NCI-H446 (cell line): ENCODE results near the gene MAMDC2.

Experiments
- DNase-seq, 2 experiments: peaks; one replicate each; lab custom pipeline; 2025; lab: John Stamatoyannopoulos, UW

Gene MAMDC2, protein sequence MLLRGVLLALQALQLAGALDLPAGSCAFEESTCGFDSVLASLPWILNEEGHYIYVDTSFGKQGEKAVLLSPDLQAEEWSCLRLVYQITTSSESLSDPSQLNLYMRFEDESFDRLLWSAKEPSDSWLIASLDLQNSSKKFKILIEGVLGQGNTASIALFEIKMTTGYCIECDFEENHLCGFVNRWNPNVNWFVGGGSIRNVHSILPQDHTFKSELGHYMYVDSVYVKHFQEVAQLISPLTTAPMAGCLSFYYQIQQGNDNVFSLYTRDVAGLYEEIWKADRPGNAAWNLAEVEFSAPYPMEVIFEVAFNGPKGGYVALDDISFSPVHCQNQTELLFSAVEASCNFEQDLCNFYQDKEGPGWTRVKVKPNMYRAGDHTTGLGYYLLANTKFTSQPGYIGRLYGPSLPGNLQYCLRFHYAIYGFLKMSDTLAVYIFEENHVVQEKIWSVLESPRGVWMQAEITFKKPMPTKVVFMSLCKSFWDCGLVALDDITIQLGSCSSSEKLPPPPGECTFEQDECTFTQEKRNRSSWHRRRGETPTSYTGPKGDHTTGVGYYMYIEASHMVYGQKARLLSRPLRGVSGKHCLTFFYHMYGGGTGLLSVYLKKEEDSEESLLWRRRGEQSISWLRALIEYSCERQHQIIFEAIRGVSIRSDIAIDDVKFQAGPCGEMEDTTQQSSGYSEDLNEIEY

DNA sequence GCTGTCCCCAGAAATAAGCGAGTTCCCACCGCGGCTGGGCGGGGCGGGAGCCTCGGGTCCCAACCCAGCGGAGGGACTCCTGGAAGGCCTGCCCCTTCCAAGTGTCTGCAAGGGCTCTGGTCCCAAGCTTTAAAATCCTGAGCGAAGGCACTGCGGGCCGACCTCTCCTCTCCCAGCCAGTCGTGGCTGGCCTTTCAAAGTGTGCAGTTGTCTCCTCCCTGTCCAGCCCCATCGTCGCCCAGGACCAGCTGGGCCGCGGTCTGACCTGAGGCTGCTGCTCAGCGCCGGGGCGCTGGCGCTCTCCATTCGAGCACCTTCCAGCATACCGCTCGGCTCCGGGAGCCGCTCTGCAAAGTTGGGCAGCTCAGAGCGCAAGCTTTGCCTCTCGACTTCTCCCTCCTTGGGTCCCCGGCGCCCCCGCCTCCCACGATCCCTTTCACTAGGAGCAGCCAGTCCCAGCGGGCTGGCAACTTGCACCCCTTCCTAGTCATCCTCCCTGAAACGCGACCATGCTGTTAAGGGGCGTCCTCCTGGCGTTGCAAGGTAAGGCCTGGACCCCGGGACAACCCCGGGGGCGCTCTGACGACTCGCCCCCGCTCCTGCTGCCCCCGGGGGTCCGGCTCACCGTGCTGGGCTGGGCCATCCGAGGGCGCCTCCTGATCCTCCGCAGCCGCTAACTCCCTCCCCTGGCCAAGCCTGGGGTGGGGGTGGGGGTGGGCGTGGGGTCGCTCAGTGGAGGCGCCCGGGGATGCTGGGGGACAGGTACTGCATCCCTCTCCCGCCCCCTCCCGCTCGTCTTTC, at the start of gene MAMDC2:
TSS of gene MAMDC2 (plus strand) at position 160 of the 801 bp plus-strand sequence. CDS start at position 510, 350 bp downstream.
- DNase-seq = no peak

DNA sequence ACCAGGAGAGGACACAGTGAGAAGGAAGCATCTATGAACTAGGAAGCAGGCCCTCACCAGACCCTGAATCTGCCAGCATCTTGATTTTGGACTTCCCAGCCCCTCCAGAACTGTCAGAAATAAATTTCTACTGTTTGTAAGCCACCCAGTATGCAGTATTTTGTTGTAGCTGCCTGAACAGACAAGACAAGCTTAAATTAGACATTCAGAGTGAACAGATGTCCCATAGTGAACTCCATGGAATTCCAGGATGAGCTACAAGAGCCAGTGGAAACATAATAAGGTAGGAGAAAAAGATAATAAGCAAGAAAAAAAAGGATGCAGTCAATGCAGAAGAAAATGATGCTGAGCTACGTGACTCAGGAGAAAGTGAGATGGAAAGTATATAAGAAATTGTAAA, 47.8 kb upstream of the MAMDC2 start:
- no peak for DNase-seq

DNA sequence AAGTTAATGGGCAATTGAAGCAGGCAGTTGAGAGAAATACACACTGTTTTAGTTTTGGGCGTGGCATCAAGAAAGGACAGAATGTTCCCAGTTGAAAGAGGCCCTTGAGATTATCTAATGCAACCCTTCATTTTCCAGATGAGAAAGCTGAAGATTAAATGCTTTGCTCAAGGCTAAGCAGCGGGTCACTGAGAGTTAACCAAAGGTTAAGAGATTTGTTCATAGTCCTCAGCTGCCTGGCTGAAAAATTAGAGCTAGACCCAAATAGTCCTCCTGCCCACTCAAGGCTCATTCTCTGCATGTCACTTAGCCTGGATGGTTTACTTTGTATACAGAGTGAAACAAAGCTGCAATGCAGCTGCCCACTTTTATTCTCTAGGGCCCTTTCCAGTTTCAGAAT, 46.7 kb upstream of the MAMDC2 start:
- DNase-seq = no peak

DNA sequence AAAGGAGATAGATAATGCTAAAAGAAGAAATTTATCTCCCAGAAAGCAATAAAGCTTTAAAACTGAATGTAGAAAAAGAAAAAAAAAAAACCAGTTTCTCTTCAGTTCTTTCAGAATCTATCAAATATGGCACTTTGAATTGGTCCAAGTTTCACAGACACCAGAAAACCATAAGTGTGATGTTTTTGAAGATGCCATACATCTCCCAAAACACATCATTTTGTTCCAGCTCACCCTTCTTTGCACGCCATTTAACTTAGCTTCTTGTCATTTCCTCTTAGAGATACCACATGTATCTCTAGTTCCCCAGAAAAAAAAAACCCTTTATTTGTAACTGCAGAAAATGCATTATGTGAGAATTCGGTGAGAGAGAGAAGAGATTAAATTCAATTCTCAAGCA, 46.1 kb upstream of the MAMDC2 start:
- no peak for DNase-seq

DNA sequence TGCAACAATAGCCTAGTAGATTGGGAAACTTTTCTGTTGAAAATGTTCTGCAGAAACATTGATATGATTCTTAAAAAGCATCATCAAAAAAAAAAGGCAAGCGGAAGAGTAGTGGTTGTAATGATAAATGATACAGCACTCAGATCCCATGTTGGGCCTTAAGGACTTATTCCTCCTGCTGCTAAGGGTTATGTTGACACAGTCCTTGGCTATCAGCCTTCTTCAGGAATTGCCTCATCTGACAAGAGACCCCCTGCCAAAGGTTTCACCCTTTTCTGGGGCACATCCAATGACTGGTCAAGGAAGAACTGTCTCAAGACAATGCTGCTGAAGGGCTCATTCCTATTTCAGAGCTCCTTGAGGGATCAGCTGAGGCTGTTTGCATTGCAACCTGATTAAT, 44.3 kb upstream of the MAMDC2 start:
- no peak for DNase-seq

DNA sequence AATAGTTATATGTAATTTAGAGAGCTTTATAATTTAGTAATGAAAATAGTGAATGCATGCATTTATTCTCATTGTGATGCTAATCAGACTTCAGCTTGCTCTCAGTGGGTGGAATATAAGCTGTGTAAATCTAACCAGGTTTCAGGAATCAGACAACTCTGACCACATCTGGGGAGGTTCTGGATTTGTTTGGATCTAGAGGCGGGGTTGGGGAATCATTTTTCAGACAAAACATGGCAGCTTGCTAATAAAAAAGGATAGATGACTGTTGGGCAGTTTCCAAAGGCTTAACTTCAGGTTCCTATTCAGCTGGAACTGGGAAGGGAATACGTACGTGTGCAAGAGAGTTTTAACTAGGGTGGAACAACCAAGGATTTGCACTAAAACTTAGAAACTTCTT, 43.2 kb upstream of the MAMDC2 start:
- DNase-seq = no peak

DNA sequence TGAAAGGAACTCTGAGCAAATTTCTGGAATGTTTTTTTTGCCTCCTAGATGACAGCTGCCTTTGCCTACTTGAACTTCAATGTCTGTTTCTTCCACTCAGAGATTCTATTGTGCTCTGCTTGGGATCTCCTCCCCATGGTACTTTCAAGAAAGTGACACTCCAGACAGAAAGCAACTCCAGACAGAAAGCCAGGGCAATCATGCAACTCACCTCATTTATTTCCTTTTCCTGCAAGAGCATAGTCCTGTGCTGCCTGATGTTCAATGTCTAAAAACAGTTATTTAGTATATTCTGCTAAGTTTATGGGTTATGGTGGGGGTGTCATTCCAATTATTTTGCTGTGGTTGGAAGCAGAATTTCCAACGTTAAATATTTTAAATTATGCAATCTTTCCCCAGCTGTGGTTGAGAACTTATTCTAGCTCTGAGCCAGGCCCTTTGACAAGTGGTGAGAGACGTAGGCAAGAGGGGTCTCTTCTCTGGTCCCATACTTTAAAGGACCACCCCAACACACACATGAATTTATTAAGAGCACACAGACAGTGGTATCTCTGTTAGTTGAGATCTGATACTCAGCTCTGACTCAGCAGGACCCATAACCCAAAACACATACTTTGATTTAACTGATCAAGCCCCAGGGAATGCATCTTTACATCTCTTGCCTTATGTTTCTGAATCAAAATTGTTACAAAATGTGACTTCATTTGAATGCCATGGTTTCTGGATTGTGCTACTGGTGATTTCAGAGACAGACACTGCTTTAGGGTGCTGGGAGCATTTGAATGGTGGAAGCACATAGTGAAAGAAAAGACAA, 39.5 kb upstream of the MAMDC2 start:
- no peak for DNase-seq

DNA sequence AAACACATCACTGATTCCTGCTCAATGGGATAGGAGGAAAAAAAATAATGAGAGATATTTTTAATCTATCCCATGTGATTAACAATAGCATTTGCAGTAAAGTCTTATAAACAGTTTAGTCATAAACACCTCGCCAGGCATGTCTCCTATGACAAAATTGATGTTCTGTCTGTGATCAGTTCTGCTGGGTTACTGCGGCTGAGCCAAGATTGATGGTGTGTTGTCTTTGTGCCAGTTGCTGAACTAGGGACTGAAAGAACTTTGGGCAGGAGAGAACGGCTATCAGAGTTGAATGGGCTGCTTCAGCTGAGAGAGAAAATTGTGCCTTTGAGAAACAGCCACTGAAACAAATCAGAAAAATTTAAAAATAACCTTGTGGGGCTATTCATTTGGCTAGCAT, 37.3 kb upstream of the MAMDC2 start:
- no peak for DNase-seq

DNA sequence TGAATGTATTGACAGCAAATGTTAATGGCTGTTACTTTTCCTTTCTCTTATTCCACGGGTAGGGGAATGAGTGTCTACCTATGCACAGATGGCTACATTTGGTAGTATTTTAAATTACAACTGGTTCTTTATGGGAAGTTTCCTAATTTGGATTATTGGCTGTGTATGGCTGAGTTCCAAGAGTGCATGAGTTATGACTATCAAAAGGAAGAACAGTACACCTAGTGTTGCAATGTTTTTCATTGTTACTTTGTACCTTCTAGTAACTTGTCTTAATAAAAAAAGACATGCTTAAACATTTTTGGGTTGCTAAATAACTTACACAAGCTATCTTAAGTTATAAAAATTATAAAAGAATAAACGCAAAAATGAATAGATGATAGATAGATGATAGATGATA, 35.8 kb upstream of the MAMDC2 start:
- no peak for DNase-seq

DNA sequence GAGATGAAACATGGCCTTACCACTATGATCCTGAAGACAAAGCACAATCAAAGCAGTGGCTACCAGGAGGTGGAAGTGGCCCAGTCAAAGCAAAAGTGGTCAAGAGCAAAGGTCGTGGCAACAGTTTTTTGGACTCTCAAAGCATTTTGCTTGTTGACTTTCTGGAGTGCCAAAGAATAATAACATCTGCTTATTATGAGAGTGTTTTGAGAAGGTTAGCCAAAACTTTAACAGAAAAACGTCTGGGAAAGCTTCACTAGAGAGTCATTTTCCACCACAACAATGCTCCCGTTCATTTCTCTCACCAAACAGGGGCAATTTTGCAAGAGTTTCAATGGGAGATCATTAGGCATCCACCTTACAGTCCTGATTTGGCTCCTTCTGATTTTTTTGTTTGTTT, 33.6 kb upstream of the MAMDC2 start:
- DNase-seq = no peak

DNA sequence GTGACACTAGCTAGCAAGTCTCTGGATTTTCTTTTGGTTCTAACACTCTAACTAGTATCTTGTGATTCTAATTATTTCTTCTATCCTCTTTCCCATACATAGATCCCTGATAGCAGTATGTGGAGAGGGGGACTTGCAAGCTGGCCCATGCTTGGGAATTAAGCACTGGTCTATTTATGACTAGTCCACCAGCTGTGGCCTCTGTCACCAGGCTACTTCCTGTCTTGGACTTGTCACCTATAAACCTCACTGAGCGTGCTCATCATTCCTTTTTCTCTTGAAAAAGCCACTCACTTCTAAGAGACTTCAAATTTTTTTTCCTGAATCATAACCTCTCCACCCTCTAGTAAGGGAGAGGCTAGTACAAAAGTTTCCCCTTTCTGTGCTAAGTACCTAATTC, 32.3 kb upstream of the MAMDC2 start:
- no peak for DNase-seq

DNA sequence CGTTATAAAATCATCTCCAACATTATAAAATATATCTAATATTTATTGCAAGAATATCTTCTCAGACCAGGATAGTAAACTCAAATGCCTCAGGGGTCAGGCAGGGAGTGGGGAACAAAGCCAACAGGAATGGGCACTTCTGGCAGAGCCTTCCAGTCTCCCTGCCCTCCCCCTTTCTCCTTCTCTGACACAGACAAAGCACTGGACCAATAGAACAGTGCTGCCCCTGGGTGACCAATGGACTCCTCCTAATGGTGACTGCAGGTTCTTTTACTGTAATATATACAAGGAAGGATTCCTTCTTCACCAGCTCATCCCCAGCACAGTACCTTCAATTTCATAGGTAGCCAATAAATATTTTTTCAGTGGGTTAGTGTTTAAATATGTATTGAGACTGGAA, 31.1 kb upstream of the MAMDC2 start:
- no peak for DNase-seq

DNA sequence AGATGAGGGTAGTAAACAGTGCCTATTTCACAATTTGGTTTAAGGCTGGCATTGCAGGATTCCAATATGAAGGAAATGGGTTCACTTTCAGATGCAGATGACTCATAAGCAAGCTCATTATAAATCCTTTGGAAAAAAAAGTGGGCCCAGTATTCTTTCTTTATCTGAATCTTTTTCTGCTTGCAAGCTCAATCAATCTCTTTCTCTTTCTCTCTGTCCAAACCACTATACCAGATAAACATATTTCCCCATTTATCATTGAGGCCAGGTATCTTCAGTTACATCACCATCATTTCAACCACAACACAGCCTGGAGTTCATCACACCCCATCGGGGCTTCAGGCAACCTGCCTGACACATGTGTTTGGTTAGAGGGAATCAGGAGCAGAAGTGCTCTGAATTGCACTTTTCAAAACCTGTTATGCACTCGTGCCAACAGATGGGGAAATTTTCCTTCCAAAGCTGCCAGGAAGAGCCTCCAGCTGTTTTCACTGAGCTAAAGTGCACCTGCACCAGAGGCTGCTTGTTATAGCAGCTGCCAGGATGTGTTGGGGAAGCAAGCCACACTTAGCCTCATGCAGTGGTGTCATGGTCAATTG, 30.0 kb upstream of the MAMDC2 start:
- no peak for DNase-seq

DNA sequence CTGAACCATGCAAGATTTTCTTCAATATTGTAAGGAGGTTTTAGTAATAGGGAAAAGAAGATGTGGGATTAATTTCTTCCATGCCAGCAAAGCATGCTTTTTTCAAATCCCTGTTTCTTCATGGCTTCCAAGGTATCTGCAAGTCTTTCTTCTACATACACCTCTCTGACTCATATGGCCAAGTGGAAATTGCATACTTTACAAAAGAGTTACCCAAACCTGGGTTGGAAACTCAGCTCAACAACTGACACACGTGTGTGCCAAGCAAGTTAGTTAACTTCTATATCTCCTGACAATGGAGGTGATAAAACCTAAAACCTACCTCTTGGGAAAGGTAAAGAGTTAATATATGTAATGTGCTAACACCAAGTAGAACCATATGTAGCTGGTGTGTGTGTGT, 28.5 kb upstream of the MAMDC2 start:
- DNase-seq = no peak

DNA sequence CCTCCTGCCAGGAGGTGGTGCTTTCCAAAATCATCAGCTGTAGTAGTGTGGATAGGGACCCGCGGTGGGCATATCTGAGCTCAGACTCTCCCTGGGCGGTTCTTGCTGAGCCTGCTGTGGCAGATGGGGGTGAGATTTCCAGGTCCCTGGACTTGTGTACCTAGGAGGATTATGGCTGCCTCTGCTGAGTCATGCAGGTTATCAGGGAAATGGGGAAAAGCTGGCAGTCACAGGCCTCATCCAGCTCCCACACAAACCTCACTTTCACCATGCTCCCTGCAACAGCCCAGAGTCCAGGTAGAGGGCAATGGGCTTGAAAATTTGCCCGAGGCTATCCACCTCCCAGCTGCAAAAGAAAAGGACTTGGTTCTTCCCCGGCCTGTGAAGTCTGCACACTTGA, 23.4 kb upstream of the MAMDC2 start:
- DNase-seq = no peak

DNA sequence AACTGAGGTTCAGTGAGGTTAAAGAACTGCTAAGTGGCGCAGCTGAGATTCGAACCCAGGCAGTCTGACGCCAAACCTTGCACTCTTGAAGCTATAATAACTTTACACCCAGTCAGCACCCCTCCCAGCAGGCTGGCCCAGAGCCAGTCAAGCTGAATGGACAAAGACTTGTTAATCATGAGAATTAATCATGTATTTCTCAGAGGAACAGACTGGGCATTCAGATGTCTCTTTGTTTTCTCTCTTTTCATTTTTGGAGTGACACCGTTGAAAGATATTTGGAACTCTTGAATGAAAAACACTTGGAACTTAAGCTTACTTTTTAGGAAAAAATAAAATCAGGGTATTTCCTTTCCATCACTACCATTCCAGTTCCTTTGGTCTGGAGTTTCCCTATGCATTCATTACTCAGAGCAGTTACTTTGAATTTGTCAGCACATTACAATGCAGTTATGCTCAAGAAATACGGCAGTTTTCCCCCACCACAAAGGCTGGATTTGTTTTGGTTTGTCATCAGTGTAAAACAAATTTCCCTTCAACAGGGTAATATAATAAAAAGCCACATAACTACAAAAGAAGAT, 22.6 kb upstream of the MAMDC2 start:
- peak; percentile 1 to 29 for DNase-seq

DNA sequence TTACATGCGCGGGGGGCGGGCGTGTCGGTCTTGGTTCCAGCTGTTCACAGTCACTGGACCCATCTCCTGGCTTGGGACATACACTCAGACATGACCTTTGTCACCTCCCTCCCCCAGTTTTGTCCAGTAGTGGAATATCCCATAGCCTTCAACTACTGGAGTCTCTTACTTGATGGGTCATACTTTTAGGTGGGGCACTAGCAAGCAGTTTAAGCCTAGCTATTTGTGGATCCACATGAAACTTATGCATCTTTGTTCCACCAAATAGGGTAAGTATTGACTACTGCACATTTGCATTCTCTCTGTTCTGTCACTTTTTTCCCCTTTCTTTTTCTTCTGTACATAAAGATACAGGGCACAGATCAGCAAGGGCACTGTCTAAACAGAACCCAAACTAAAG, 15.4 kb upstream of the MAMDC2 start:
- no peak for DNase-seq

DNA sequence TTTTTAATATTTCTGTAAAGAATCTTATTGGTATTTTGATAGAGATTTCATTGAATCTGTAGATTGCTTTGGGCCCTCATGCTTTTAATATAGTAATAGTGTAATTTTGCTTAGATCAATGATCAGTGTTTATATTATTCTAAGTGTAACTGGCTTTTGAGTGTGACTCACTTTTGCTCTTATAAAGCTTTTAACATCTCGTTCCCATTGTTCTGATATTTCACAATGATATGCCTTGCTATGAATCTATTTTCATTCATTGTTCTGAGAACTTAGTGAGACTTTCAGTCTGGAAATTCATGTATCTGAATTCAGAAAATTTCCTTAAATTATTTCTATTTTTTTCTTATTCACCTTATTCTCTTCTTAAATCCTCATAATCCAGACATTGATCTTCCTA, 13.5 kb upstream of the MAMDC2 start:
- no peak for DNase-seq

DNA sequence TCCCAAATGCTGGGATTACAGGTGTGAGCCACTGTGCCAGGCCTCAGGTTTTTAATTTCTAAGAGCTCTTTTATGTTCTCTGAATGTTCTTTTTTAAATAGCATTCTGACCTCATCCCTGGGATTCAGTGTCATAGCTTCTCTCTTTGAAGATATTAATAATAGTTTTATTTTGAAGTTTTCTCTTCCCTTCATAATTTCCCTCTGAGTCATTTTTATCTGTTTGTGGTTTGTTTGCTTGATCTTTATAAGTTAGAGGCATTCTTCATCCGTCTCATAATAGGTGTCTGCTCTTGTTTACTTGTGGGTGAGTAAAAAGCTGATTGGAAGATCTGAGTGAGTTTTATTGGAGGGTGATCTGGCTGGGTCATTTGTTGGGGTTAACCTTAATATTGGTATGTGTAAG, 12.5 kb upstream of the MAMDC2 start:
- no peak for DNase-seq

DNA sequence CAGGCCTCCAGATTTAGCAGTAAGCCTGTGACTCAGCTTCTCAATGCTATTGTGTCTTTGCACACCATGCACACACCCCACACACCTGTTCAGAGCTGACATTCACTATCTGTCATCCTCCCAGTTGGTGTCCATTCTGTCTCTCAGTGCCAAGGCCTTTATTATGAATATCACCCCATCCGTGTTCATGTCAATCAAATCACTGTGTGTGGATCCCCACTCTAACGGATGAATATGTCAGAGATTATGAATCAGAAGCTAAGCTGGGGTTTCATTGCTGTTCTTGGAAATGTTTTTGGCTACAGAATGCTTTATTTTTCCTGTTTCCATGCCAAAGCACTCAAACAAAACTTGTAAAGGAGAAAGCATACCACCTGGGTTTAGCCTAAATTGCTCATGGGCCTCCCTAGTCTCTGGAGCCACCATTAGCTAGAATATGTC, 9.4 kb upstream of the MAMDC2 start:
- no peak for DNase-seq

DNA sequence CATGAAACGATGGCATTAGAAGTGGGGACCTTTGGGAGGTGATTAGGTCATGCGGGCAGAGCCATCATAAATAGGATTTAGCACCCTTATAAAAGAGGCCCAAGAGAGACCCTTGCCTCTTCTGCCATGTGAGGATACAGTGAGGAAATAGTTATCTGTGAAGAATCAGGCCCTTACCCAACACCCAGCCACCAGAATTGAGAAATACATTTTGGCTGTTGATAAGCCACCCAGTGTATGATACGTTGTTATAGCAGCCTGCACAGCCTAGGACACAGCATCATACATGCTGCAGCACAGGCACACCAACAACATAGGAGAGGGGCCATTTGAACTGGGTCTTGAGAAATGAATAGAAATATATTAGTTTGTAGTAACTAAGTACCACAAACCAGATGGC, 8.0 kb upstream of the MAMDC2 start:
- DNase-seq = no peak
